HepG2 (cell line): Measurements from ENCODE around the gene GNAZ. TPM values are rescaled to one million over a fixed set of nuclear protein-coding genes. Genes with fewer than 3 reads are reported as not detected.

ENCODE experiments used
- ATAC-seq: fragments of 200-7000 bp; cut with Tn5 transposase; 3 replicates; pipeline ENCODE4 v1.9.1; 2020; ENCODE audit warnings: mild to moderate bottlenecking, moderate library complexity
- BruUV-seq: library from RNA; stranded (reverse); fragments of 400-500 nt; replicated peaks from 2 replicates; lab custom pipeline; 2021; lab: Mats Ljungman, UMichigan
- CTCF ChIA-PET: fragments of 300-600 bp; formaldehyde crosslinking; extraction: SDS; loops from one replicate; lab custom pipeline; 2021; ENCODE audit warnings: low total read pairs, inconsistent platforms, low intra/inter-chr PET ratio; lab: Yijun Ruan, JAX
- POLR2A ChIA-PET: fragments of 350-600 bp; sonication (Branson Sonifier 250); formaldehyde crosslinking; loops from one replicate; lab custom pipeline; 2020; ENCODE audit warnings: antibody characterized with exemption, inconsistent platforms; lab: Yijun Ruan, JAX
- DNase-seq: peaks from one replicate; pipeline ENCODE4 v3.0.0-alpha.2; 2015; ENCODE audit warnings: low spot score
- FAIRE-seq: peaks from 3 replicates; lab custom pipeline; 2011; peaks lifted over from hg19 to GRCh38; lab: Jason Lieb, UNC
- H2AFZ ChIP-seq: one replicate; pipeline ENCODE4 v1.6.1; 2011; ENCODE audit warnings: low read length, inconsistent platforms
- H3K27ac ChIP-seq: fragments of 300-600 bp; 3 replicates; pipeline ENCODE4 v1.8.0; 2011; ENCODE audit warnings: mixed run types, mild to moderate bottlenecking, mixed read lengths, low read length, inconsistent platforms; ENCODE audit not compliant: insufficient read depth; ENCODE audit errors: extremely low read length
- H3K27me3 ChIP-seq, 2 experiments: fragments of 200-600 bp in 1 of 2; 2 replicates in 1 of 2; 3 replicates in 1 of 2; pipeline versions ENCODE4 v1.6.0 to v1.8.0; 2011; ENCODE audit warnings: low read length in 2 of 2, mild to moderate bottlenecking in 2 of 2, moderate library complexity in 2 of 2, inconsistent platforms in 1 of 2; ENCODE audit not compliant: insufficient read depth in 2 of 2, control insufficient read depth in 1 of 2
- H3K36me3 ChIP-seq, 2 experiments: fragments of 200-600 bp in 1 of 2; replicated peaks in 1 of 2; 2 replicates in 1 of 2; 3 replicates in 1 of 2; pipeline versions ENCODE4 v1.5.1 to v1.8.0; 2011; ENCODE audit warnings: low read length in 2 of 2, inconsistent platforms in 1 of 2; ENCODE audit not compliant: insufficient read depth in 2 of 2, control insufficient read depth in 1 of 2
- H3K4me1 ChIP-seq: 2 replicates; pipeline ENCODE4 v1.5.1; 2012; ENCODE audit warnings: low read length, inconsistent platforms; ENCODE audit not compliant: insufficient read depth
- H3K4me2 ChIP-seq: 2 replicates; pipeline ENCODE4 v1.6.0; 2011; ENCODE audit warnings: low read depth, low read length, inconsistent platforms
- H3K4me3 ChIP-seq, 3 experiments: fragments of 200-600 bp in 1 of 3; sonication (generic), shearing (Covaris generic) in 1 of 3; replicated peaks in 1 of 3; 2 replicates each; pipeline ENCODE4 v1.5.1; 2011 to 2016; ENCODE audit warnings: low read length in 3 of 3, inconsistent platforms in 2 of 3, low read depth in 2 of 3, mild to moderate bottlenecking in 2 of 3, control low read depth in 1 of 3, mixed read lengths in 1 of 3; ENCODE audit not compliant: insufficient read depth in 1 of 3
- H3K79me2 ChIP-seq: one replicate; pipeline ENCODE4 v1.6.1; 2011; ENCODE audit warnings: low read length, inconsistent platforms; ENCODE audit not compliant: insufficient read depth
- H3K9ac ChIP-seq: 2 replicates; pipeline ENCODE4 v1.6.0; 2011; ENCODE audit warnings: mild to moderate bottlenecking, low read depth, low read length, inconsistent platforms; ENCODE audit not compliant: insufficient read depth
- H3K9me3 ChIP-seq: 2 replicates; pipeline ENCODE4 v1.5.1; 2012; ENCODE audit warnings: mild to moderate bottlenecking, low read length
- H4K20me1 ChIP-seq: 2 replicates; pipeline ENCODE4 v1.6.0; 2011; ENCODE audit warnings: inconsistent platforms, mild to moderate bottlenecking, low read length, moderate library complexity; ENCODE audit not compliant: insufficient read depth
- ARNTL ChIP-seq: sonication (generic); formaldehyde crosslinking; IDR thresholded peaks from 2 replicates; pipeline ENCODE4 v1.4.0; 2020; ENCODE audit warnings: mild to moderate bottlenecking, missing genetic modification reagents
- CERS6 ChIP-seq: sonication (generic); formaldehyde crosslinking; IDR thresholded peaks from 2 replicates; pipeline ENCODE4 v1.5.0; 2020; ENCODE audit warnings: missing genetic modification reagents
- FOXP1 ChIP-seq, 2 experiments: fragments of 450-650 bp in 1 of 2; IDR thresholded peaks; 2 replicates each; pipeline ENCODE4 v1.6.1; 2017 to 2018; ENCODE audit warnings: antibody characterized with exemption in 1 of 2
- HMGA1 ChIP-seq: sonication (generic); formaldehyde crosslinking; conservative IDR thresholded peaks from 2 replicates; pipeline ENCODE4 v1.4.0; 2020; ENCODE audit warnings: missing genetic modification reagents
- IRF1 ChIP-seq: sonication (generic); formaldehyde crosslinking; IDR thresholded peaks from 2 replicates; pipeline ENCODE4 v1.4.0; 2020; ENCODE audit warnings: low read depth, mild to moderate bottlenecking, missing genetic modification reagents
- KLF11 ChIP-seq: IDR thresholded peaks from 2 replicates; pipeline ENCODE4 v1.6.1; 2016; ENCODE audit warnings: missing compliant biosample characterization
- MLX ChIP-seq: IDR thresholded peaks from 2 replicates; pipeline ENCODE4 v1.6.1; 2016
- NFIB ChIP-seq: sonication (generic); formaldehyde crosslinking; IDR thresholded peaks from 2 replicates; pipeline ENCODE4 v1.9.0; 2021; ENCODE audit warnings: missing genetic modification reagents, mild to moderate bottlenecking, borderline replicate concordance
- PAWR ChIP-seq: sonication (generic); formaldehyde crosslinking; IDR thresholded peaks from 2 replicates; pipeline ENCODE4 v1.4.0; 2020; ENCODE audit warnings: missing genetic modification reagents, mild to moderate bottlenecking, borderline replicate concordance
- PCBP2 ChIP-seq: fragments of 200-400 bp; formaldehyde crosslinking; optimal IDR thresholded peaks from 2 replicates; pipeline ENCODE3; 2018; ENCODE audit warnings: low read length, low read depth; ENCODE audit not compliant: poor library complexity, severe bottlenecking
- RARA ChIP-seq: IDR thresholded peaks from 2 replicates; pipeline ENCODE4 v1.6.1; 2016; ENCODE audit warnings: missing genetic modification reagents, missing compliant biosample characterization
- SMC3 ChIP-seq: IDR thresholded peaks from 2 replicates; pipeline ENCODE4 v1.6.1; 2011; ENCODE audit warnings: low read length, improper control_type of control experiment
- USF2 ChIP-seq, 2 experiments: sonication (generic) in 1 of 2; formaldehyde crosslinking in 1 of 2; IDR thresholded peaks; 2 replicates each; pipeline versions ENCODE4 v1.5.1 to v1.6.1; 2011 to 2020; ENCODE audit warnings: borderline replicate concordance in 1 of 2, low read depth in 1 of 2, low read length in 1 of 2, mild to moderate bottlenecking in 1 of 2, missing genetic modification reagents in 1 of 2, moderate library complexity in 1 of 2
- ZNF224 ChIP-seq: sonication (generic); formaldehyde crosslinking; IDR thresholded peaks from 2 replicates; pipeline ENCODE4 v1.5.0; 2020; ENCODE audit warnings: mild to moderate bottlenecking, missing genetic modification reagents
- ZNF737 ChIP-seq: sonication (generic); formaldehyde crosslinking; IDR thresholded peaks from 2 replicates; pipeline ENCODE4 v1.5.0; 2020; ENCODE audit warnings: missing genetic modification reagents, mild to moderate bottlenecking, borderline replicate concordance
- WGBS: methylation state at CpG from one replicate; pipeline ENCODE4 v1.1.6; 2017; ENCODE audit warnings: low lambda C conversion rate; 5-methylcytosine and 5-hydroxymethylcytosine counted together
- in situ Hi-C: cut with HindIII; loops from 2 replicates; pipeline ENCODE4 v1.10.0; 2017; ENCODE audit warnings: low pct_unique_long_range_greater_than_20kb; ENCODE audit not compliant: extremely low pct_ligation_motif_present
- intact Hi-C: fragments of 100-400 bp; cut with micrococcal nuclease; formaldehyde crosslinking; loops from one replicate; pipeline ENCODE4 v1.10.0; 2022; ENCODE audit not compliant: unreplicated experiment
- polyA plus RNA-seq, 8 experiments: library from polyadenylated mRNA; depleted of rRNA in 3 of 8; stranded (reverse) in 7 of 8; unstranded in 1 of 8; fragments of >200 nt; fragmentation: Illumina TruSeq in 4 of 8; extraction: Trizol in 4 of 8; gene quantifications; 2 replicates each; pipeline versions ENCODE4 v1.2.1 to v1.2.3, GENCODE V29; 2011 to 2016; ENCODE audit warnings: low read depth in 4 of 8, missing spikeins in 1 of 8, mixed read lengths in 1 of 8; ENCODE audit not compliant: insufficient read depth in 1 of 8
- total RNA-seq, 5 experiments: library from RNA; depleted of rRNA; stranded (reverse); fragments of >200 nt; fragmentation: Illumina TruSeq; extraction: Trizol; gene quantifications; 2 replicates each; pipeline ENCODE4 v1.2.3, GENCODE V29; 2016; ENCODE audit warnings: low read depth in 1 of 5
- TF ChIP-seq, protein P1 (sequence below): sonication (generic); formaldehyde crosslinking; IDR thresholded peaks from 2 replicates; pipeline ENCODE4 v1.5.0; 2020; ENCODE audit warnings: mild to moderate bottlenecking, missing genetic modification reagents

Gene GNAZ
- total and polyA plus RNA-seq, 2 of the 13 experiments (the other 11 are each of a cell fraction or from before 2014, with no cell fraction given), result 11.4 to 22.3 TPM

GRCh38 chr22:23063539-23064380 lies 6.6 kb upstream of the GNAZ start:
- Histone ChIP-seq H3K27ac (no peak overlapping the region), H3K4me3 (no peak overlapping the region), H3K9ac (no peak overlapping the region), H4K20me1 (no peaks in the 10 kb centered on the region), H3K79me2 (no peaks in the 10 kb centered on the region), H3K27me3 (peaks cover 2 to 72% of the 10 kb centered on the region in 2 experiments; a peak in 4 of 5 replicates), H3K4me2 (no peak overlapping the region), H2AFZ (no peak overlapping the region), H3K9me3 (no peaks in the 10 kb centered on the region), H3K36me3 (no peaks in the 10 kb centered on the region), H3K4me1 (peaks cover 9% of the 10 kb centered on the region)
- POLR2A ChIA-PET, result no interaction called here
- BruUV-seq, result no TSS peak
- CTCF ChIA-PET, result no interaction called here
- no peak for FAIRE-seq
- in situ Hi-C loops (no loop called here), intact Hi-C loops (loop anchor here (2.0 kb wide), 1 partner anchor 33 kb away; no protein-coding TSS in a partner anchor)
- WGBS, result 35% methylated on average over 4 of the region's 16 CpGs
- no peak for DNase-seq
- ATAC-seq, result no peak
- TF ChIP-seq KLF11 (CRISPR knock-in tag), result no peak
- no peak for TF ChIP-seq PCBP2
- TF ChIP-seq ARNTL (CRISPR knock-in tag), result no peak
- no peak for TF ChIP-seq NFIB (CRISPR knock-in tag)
- no peak for TF ChIP-seq ZNF737
- TF ChIP-seq SMC3, result no peak
- no peak for TF ChIP-seq USF2 (IDR thresholded peaks at IDR 0.05; ENCODE audit: low read depth, low read length)
- no peak for TF ChIP-seq USF2 (CRISPR knock-in tag; IDR thresholded peaks at IDR 0.05; ENCODE audit: borderline replicate concordance)
- TF ChIP-seq CERS6 (CRISPR knock-in tag), result no peak
- no peak for TF ChIP-seq FOXP1 (IDR thresholded peaks at IDR 0.05)
- TF ChIP-seq FOXP1 (CRISPR knock-in tag; IDR thresholded peaks at IDR 0.05), result no peak
- TF ChIP-seq, protein P1, sequence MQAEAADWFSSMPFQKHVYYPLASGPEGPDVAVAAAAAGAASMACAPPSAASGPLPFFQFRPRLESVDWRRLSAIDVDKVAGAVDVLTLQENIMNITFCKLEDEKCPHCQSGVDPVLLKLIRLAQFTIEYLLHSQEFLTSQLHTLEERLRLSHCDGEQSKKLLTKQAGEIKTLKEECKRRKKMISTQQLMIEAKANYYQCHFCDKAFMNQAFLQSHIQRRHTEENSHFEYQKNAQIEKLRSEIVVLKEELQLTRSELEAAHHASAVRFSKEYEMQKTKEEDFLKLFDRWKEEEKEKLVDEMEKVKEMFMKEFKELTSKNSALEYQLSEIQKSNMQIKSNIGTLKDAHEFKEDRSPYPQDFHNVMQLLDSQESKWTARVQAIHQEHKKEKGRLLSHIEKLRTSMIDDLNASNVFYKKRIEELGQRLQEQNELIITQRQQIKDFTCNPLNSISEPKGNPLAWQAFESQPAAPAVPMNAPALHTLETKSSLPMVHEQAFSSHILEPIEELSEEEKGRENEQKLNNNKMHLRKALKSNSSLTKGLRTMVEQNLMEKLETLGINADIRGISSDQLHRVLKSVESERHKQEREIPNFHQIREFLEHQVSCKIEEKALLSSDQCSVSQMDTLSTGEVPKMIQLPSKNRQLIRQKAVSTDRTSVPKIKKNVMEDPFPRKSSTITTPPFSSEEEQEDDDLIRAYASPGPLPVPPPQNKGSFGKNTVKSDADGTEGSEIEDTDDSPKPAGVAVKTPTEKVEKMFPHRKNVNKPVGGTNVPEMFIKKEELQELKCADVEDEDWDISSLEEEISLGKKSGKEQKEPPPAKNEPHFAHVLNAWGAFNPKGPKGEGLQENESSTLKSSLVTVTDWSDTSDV, result no peak
- TF ChIP-seq MLX (CRISPR knock-in tag), result no peak
- TF ChIP-seq HMGA1 (CRISPR knock-in tag), result no peak
- TF ChIP-seq IRF1 (CRISPR knock-in tag), result no peak
- no peak for TF ChIP-seq RARA (CRISPR knock-in tag)
- no peak for TF ChIP-seq PAWR (CRISPR knock-in tag)
- no peak for TF ChIP-seq ZNF224 (CRISPR knock-in tag)
